Colonic mucosa (tissue), 4 donors: ENCODE results near the gene SLC2A14. TPM values are rescaled to one million over a fixed set of nuclear protein-coding genes. Genes with fewer than 3 reads are reported as not detected.
"Not testable (repeated sequence)": the region's sequence is repeated elsewhere in the genome, so short reads cannot be mapped to it uniquely, and the experiment has no call there.

Experiments
- DNase-seq: peaks from one replicate; pipeline ENCODE4 v3.0.0-alpha.2; 2020
- H3K27ac ChIP-seq: fragments of 200-600 bp; one replicate; pipeline ENCODE4 v1.8.0; 2021
- H3K27me3 ChIP-seq: fragments of 200-600 bp; one replicate; pipeline ENCODE4 v1.8.0; 2021
- H3K36me3 ChIP-seq: fragments of 200-600 bp; one replicate; pipeline ENCODE4 v1.8.0; 2021
- H3K4me1 ChIP-seq: fragments of 200-600 bp; one replicate; pipeline ENCODE4 v1.8.0; 2021; ENCODE audit warnings: mild to moderate bottlenecking
- H3K4me3 ChIP-seq: fragments of 200-600 bp; one replicate; pipeline ENCODE4 v1.8.0; 2021
- H3K9ac ChIP-seq, 2 donors: one replicate each; pipeline ENCODE4 v1.7.0; 2013; ENCODE audit warnings: control low read depth in 2 of 2, low read depth in 2 of 2, low read length in 2 of 2
- H3K9me3 ChIP-seq: fragments of 200-600 bp; one replicate; pipeline ENCODE4 v1.8.0; 2021
- intact Hi-C: fragments of 100-400 bp; cut with DNase I; formaldehyde crosslinking; loops from one replicate; pipeline ENCODE4 v1.14.1; 2022
- total RNA-seq, 2 donors: library from RNA; stranded (reverse); fragmentation: NEBNext Ultra II Directional in 1 of 2; extraction: Animal tissue kit (Norgen Biotek cat#: 25700) in 1 of 2; gene quantifications; one replicate each; pipeline ENCODE4 v1.2.1, GENCODE V29; 2021
- TF ChIP-seq, protein P1 (sequence below): fragments of 200-600 bp; IDR thresholded peaks from one replicate; pipeline ENCODE4 v1.8.0; 2022; ENCODE audit warnings: antibody characterized with exemption, mild to moderate bottlenecking
- donor health status: healthy.
- donor health status: DM: no; HTN: no; CAD: no.
- donor health status: DM: no; HTN: no; CAD: no.

SLC2A14 gene
- total RNA-seq, 2 donors from 2014 or later, result 0.35 to 1.0 TPM

DNA sequence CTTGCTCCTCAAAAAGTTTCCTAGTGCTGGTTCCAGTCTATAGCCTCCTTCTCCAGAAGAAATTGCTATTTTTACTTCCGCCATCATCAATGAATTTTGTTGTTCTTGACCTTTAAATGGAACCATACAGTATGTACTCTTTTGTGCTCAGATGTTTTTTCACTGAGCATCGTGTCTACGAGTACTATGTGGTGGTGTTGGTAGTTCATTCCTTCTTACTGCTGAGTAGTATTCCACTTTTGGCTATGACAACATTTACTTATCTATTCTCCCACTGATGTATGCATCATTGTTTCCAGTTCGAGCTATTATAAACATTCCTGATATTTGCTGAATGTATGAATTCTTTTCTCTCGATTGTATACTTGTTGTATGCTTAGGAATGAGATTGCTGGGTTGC lies 28.6 kb downstream of the SLC2A14 start:
- no peaks in the 10 kb centered on the region for H3K4me1 ChIP-seq
- no peak for DNase-seq
- H3K27ac ChIP-seq, result no peak overlapping the region
- H3K36me3 ChIP-seq, result no peaks in the 10 kb centered on the region
- intact Hi-C loops, result no loop called here
- no peaks in the 10 kb centered on the region for H3K9me3 ChIP-seq
- H3K4me3 ChIP-seq, result no peak overlapping the region
- TF ChIP-seq, protein P1, sequence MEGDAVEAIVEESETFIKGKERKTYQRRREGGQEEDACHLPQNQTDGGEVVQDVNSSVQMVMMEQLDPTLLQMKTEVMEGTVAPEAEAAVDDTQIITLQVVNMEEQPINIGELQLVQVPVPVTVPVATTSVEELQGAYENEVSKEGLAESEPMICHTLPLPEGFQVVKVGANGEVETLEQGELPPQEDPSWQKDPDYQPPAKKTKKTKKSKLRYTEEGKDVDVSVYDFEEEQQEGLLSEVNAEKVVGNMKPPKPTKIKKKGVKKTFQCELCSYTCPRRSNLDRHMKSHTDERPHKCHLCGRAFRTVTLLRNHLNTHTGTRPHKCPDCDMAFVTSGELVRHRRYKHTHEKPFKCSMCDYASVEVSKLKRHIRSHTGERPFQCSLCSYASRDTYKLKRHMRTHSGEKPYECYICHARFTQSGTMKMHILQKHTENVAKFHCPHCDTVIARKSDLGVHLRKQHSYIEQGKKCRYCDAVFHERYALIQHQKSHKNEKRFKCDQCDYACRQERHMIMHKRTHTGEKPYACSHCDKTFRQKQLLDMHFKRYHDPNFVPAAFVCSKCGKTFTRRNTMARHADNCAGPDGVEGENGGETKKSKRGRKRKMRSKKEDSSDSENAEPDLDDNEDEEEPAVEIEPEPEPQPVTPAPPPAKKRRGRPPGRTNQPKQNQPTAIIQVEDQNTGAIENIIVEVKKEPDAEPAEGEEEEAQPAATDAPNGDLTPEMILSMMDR, result no peak
- H3K9ac ChIP-seq, result no peak overlapping the region
- no peaks in the 10 kb centered on the region for H3K27me3 ChIP-seq

DNA sequence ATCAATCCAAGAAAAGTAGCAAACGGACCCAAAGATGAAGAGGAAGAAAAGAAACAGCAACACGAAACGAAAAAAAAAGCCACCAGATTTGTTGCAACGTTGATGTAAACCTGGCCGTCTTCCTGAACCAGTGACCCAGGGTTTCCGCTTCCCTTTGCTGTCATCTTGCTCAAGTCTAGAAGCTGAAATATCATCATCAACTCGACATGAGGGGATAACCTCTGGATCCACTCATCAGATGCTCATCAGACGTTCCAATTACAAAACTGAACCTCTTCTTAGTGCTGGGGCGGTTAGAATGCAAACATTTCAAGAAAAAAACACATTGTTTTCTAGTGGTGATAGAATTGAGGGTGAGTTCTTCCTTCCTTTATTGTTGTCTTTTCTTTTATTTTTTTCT lies 29.1 kb downstream of the SLC2A14 start:
- H3K9me3 ChIP-seq, H3K27me3 ChIP-seq, H3K4me3 ChIP-seq, H3K36me3 ChIP-seq, H3K4me1 ChIP-seq, H3K27ac ChIP-seq, DNase-seq, H3K9ac ChIP-seq, intact Hi-C loops: not testable (repeated sequence)

DNA sequence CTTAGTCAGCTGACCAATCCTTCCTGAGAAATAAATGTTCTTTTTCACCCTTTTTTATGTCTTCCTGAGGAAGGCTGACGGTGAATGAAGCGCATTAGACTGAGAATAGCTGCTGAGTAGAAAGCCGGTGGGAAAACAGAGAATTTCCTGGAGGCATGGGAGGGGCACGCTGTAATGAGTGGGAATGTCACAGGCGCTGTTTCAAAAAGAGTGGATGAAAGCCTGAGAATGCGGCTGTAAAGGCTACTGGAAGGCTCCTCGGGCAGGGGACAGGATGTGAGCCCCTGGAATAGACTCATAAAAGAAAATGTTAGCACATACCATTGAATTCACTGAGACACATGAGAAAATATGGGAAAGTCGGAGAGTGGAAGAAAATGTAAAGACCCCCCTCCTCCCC lies 29.6 kb downstream of the SLC2A14 start:
- DNase-seq, intact Hi-C loops, H3K4me3 ChIP-seq, H3K36me3 ChIP-seq, H3K9ac ChIP-seq, H3K4me1 ChIP-seq, H3K27me3 ChIP-seq, H3K27ac ChIP-seq, H3K9me3 ChIP-seq: not testable (repeated sequence)

DNA sequence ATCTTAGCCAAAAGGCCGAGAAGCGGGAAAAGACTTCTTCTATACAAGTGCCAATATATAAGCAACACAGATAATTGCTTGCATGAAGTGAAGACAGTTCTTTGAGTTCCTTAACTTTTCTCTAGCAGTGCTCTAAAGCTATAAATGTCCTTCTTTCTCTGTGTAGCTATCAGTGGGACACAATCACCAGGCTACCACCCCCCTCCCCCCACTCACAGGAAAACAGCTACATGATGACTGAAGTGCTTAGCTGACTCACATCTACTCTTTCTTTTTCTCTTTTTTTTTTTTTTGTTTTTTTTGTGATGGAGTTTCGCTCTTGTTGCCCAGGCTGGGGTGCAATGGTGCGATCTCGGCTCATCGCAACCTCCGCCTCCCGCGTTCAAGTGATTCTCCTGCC lies 30.3 kb downstream of the SLC2A14 start:
- DNase-seq, H3K27me3 ChIP-seq, H3K36me3 ChIP-seq, H3K9ac ChIP-seq, H3K27ac ChIP-seq, H3K9me3 ChIP-seq, H3K4me1 ChIP-seq, H3K4me3 ChIP-seq, intact Hi-C loops: not testable (repeated sequence)

DNA sequence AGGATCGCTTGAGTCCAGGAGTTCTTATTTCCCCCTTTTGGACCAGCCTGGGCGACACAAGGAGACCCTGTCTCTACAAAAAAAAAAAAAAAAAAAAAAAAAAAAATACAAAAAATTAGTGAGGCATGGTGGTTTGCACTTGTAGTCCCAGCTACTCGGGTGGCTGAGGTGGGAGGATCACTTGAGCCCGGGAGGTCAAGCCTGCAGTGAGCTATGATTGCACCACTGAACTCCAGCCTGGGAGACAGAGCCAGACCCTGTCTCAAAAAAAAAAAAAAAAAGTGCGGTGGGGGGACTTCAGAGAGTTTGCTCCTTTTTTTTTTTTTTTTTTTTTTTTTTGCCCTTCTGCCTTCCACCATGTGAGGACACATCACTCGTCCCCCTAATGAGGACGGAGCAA lies 32.9 kb downstream of the SLC2A14 start:
- H3K27me3 ChIP-seq, DNase-seq, intact Hi-C loops, H3K4me3 ChIP-seq, H3K27ac ChIP-seq, H3K9me3 ChIP-seq, H3K36me3 ChIP-seq, H3K9ac ChIP-seq, H3K4me1 ChIP-seq: not testable (repeated sequence)

DNA sequence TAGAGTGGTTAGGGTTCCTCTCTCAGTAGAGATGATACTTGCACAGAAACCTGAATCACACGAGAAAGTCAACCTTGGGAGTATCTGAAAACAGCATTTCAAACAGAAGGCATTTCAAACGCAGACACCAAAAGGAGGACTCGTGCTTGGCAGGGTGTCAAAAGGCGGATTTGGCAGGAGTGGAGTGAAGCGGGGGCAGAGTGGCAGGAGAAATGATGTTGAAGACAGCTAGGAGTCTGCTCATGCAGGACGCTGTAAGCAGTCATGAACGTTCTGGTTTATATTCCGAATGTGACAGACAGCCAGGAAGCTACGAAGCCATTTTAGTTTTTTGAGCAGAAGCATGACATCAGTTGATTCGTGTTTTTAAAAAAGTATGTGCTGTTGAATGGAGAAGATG lies 33.5 kb downstream of the SLC2A14 start:
- H3K27me3 ChIP-seq, H3K4me1 ChIP-seq, H3K27ac ChIP-seq, H3K9ac ChIP-seq, H3K9me3 ChIP-seq, DNase-seq, H3K36me3 ChIP-seq, intact Hi-C loops, H3K4me3 ChIP-seq: not testable (repeated sequence)

DNA sequence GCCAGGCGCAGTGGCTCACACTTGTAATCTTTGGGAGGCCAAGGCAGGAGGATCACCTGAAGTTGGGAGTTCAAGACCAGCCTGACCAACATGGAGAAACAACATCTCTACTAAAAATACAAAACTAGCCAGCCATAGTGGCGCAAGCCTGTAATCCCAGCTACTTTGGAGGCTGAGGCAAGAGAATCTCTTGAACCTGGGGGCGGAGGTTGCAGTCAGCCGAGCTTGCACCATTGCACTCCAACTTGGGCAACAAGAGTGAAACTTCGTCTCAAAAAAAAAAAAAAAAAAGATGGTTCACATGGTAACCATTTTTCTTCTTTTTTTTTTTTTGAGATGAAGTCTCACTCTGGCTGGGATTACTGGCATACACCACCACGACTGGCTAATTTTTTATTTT lies 35.3 kb downstream of the SLC2A14 start:
- Histone ChIP-seq H3K4me3 (no peak overlapping the region), H3K27ac (no peak overlapping the region), H3K36me3 (no peaks in the 10 kb centered on the region), H3K9me3 (no peaks in the 10 kb centered on the region), H3K4me1 (no peaks in the 10 kb centered on the region), H3K27me3 (no peaks in the 10 kb centered on the region), H3K9ac (no peak overlapping the region)
- DNase-seq, result no peak
- TF ChIP-seq, protein P1, result no peak
- intact Hi-C loops, result no loop called here

DNA sequence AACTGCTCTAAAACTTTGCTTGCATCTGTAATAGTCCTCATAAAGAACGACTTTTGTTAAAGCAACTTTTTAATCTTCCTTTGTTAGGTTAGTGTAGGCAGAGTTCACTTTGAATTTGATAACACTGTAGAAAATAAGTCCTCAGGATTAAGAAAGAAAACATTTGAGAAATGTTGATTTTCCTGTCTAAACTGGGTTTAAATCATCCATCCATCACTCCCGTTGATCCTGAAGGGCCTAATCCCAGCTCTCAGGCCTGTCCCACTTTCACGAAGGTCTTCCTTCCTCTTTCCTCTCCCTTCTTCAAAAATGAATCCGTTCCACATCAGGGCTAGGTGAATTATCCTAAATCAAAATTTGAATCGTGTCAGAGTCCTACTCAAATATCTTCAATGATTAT lies 36.9 kb downstream of the SLC2A14 start:
- H3K27ac ChIP-seq, result no peak overlapping the region
- TF ChIP-seq, protein P1, result no peak
- H3K9ac ChIP-seq, result no peak overlapping the region
- no peaks in the 10 kb centered on the region for H3K36me3 ChIP-seq
- intact Hi-C loops, result no loop called here
- no peaks in the 10 kb centered on the region for H3K27me3 ChIP-seq
- H3K4me1 ChIP-seq, result no peaks in the 10 kb centered on the region
- no peaks in the 10 kb centered on the region for H3K9me3 ChIP-seq
- no peak overlapping the region for H3K4me3 ChIP-seq
- no peak for DNase-seq
